OCI-M1 (cell line): ENCODE measurements around the gene DHRS4L2.
"Not testable (repeated sequence)": the region's sequence is repeated elsewhere in the genome, so short reads cannot be mapped to it uniquely, and the experiment has no call there.

Experiments used
- DNase-seq: peaks from one replicate; lab custom pipeline; 2025; lab: John Stamatoyannopoulos, UW

DHRS4L2 gene

DNA sequence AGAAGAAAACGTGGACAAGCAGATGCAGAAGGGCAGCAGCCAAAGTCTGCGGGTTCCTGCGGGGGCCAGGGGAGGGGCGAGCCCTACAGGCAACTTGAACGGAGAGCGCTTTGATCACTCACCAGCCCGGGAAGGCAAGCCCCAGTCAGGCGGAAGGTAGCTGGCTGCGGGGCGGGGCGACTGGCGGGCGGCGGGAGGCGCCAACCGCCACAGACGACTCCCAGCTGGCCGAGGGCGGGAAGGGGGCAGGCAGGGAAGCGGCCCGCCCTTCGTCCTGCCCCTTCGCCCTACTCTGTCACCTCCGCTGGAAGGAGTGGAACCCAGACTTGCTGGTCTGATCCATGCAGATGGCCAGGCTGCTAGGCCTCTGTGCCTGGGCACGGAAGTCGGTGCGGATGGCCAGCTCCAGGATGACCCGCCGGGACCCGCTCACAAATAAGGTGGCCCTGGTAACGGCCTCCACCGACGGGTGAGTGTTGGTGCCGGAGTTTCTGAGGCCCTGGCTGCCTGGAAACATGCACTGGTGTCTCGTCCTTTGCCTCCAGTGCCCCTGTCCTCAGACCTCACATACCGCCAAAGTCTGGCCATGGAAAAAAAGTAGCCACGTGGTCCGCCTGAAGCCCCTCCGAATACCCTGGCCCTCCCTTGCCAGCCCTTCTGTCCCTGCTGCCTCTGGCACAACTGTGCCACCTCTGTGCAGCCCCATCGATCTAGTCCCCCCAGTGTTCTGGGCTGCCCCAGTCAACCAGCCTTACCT lies at the start of gene DHRS4L2:
Gene DHRS4L2, plus strand, starts transcription at position 323 of the 757 bp plus-strand sequence. Its CDS starts 19 bp downstream, at position 342.
- peak; percentile 90 for DNase-seq

GRCh38 chr14:23939607-23940326 lies 49.0 kb upstream of the DHRS4L2 start:
- DNase-seq, result peak; percentile 49

GRCh38 chr14:23941230-23941629 lies 47.5 kb upstream of the DHRS4L2 start:
- no peak for DNase-seq

- DNase-seq, result no peak
Observed at GRCh38 chr14:23941669-23942068, 47.1 kb upstream of the DHRS4L2 start.

DNA sequence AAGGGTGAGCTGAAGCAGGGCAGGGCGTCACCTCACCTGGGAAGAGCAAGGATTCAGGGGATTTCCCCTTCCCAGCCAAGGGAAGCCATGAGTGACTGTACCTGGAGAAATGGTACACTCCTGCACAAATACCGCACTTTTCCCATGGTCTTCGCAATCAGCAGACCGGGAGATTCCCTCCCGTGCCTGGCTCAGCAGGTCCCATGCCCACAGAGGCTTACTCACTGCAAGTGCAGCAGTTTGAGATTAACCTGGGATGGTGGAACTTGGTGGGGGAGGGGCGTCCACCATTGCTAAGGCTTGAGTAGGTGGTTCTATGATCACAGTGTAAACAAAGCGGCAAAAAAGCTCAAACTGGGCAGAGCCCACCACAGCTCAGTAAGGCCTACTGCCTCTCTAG lies 46.1 kb upstream of the DHRS4L2 start:
- DNase-seq, result no peak

DNA sequence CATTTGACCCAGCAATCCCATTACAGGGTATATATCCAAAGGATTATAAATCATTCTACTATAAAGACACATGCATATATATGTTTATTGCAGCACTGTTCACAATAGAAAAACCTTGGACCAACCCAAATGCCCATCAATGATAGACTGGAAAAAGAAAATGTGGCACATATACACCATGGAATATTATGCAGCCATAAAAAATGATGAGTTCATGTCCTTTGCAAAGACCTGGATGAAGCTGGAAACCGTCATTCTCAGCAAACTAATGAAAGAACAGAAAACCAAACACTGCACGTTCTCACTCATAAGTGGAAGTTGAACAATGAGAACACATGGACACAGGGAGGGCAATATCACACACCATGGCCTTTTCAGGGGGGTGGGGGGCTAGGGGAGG lies 39.7 kb upstream of the DHRS4L2 start:
- DNase-seq, result not testable (repeated sequence)

DNA sequence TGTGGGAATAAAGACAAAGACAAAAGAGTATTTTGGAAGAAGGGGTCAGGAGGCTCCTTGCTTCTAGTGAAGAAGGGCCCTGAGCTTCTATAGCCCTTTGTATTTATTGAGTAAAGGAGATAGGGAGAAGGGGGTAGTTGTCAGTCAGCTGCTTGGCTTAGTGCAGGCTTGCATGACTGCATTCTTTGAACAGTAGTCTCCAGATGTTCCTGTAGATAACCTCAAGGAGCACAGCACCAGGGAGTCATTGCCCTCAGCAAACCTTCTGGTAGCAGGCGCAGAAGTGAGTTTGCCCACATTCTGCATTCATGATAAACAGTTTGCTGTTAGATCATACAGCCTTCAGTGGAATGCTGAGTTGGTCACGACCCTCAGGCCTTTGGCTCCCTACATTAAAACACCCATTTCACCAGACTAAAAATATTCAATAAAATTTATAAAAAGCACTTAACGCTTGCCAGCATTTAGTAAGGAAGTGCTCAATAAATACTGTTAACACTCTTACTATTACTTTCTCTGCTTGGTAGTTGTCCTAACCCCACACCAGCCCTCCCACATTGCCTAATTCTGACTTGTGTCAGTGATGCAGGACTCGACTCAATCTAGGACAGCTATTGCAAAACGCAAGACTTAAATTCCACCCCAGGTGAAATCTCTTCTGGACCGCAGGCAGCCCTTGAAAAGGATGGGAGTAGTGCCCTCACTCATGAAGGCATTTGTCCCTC lies 38.2 kb upstream of the DHRS4L2 start:
- DNase-seq, result no peak

- DNase-seq, result not testable (repeated sequence)
Observed at GRCh38 chr14:23951136-23951466, 37.6 kb upstream of the DHRS4L2 start.

DNA sequence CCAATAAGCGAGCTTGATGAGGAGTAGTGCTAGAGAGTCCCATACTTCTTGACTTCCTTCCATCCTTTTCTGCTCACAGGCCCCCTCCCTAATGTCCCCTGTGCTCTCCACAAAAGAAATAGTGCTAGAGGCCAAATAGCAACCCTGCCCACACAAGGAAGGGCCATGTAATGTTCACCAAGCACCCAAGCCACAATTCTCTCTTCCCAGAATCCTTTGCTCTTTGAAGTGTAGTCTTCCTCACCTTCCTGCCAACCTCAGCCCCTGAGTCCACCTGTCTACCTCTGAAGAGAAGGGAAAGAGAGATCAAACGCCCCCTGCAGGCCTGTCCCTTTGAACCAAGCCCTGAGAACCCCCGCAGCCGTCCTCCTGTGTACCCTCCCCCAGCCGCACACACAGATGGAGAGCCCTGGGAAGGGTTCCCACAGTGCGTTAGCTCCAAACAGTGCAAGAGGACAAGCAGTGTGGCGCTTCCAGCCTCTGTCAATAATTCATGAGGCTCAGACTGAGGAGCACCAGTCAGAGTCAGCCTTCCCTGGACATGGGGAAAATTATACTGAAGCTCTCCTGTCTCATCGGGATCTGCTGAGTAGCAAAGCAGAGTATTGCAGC lies 37.0 kb upstream of the DHRS4L2 start:
- DNase-seq, result no peak

GRCh38 chr14:23953116-23953463 lies 35.6 kb upstream of the DHRS4L2 start:
- not testable (repeated sequence) for DNase-seq

- peak; percentile 81 for DNase-seq
Observed at GRCh38 chr14:23953464-23954278, 35.1 kb upstream of the DHRS4L2 start, which contains the start of gene DHRS4. TSS of gene DHRS4 (plus strand) at chr14:23953770. CDS start at chr14:23953789, 19 bp downstream.

- DNase-seq, result not testable (repeated sequence)
Observed at GRCh38 chr14:23954279-23954614, 34.5 kb upstream of the DHRS4L2 start.

DNA sequence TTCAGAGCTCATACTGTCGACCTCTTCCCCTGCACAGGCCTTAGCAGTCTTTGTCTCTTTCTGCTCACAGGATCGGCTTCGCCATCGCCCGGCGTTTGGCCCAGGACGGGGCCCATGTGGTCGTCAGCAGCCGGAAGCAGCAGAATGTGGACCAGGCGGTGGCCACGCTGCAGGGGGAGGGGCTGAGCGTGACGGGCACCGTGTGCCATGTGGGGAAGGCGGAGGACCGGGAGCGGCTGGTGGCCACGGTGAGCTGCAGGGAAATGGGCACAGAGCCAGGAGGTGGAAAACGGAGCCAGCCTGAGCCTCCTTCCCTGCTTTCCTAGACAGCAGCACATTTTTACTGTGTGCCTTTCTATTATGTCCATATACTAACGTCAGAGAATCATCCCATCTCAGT lies 33.8 kb upstream of the DHRS4L2 start:
- not testable (repeated sequence) for DNase-seq

GRCh38 chr14:23955811-23956210 lies 32.9 kb upstream of the DHRS4L2 start:
- not testable (repeated sequence) for DNase-seq

DNA sequence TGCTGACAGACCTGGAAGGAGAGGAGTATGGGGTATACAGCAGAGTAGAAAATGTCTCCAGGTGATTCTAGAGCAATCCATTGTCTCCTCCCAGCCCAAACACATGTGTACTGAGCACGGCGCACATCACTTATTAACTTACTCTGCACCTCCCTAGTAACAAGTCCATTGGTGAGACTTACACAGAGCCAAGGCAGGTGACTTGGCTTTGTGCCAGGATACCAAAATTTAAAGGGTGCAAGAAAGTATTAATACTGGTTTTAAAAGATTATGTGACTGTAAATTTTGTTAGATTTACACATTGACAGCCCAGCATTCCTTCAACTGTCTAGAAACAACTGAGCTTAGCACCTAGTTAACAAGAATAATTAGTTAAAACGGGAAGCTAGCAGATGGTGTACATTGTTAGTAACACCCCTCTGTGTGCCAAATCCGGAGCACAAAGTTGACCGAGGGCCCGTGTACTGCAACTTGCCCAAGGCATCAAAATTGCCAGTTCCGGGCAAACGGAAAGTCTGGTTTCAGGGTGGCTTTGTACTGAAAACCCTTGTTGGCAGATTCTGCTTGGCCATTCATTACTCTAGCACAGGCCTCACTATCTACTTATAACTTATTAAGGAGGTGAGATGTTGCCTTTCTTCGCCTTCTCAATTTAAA lies 30.7 kb upstream of the DHRS4L2 start:
- DNase-seq, result not testable (repeated sequence)

DNA sequence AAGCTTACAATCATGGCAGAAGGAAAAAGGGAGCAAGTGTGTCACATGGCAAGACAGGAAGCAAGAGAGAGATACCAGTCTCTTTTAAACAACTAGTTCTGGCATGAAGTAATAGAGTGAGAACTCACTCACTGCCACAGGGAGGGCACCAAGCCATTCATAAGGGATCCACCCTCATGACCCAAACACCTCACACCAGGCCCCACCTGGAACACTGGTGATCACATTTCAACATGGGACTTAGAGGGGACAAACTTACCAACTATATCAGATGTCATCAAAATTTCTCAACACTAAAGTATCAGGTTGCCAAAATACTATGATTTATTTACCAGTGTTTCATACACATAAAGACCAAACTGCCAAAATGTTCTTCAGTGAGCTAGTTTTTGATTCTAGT lies 27.8 kb upstream of the DHRS4L2 start:
- DNase-seq, result not testable (repeated sequence)

DNA sequence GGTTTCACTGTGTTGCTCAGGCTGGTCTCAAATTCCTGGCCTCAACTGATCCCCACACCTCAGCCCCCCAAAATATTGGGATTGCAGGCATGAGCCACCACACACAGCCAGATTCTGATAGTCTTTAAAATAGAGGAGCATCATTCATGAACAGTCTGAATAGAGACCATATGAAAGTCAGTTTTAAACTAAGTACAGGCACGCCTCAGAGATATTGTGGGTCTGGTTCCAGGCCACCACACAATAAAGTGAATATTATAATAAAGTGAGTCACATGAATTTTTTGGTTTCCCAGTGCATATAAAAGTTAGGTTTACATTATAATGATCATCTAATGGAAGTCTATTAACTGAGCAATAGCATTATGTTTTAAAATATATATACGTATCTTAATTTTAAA lies 27.0 kb upstream of the DHRS4L2 start:
- not testable (repeated sequence) for DNase-seq

- DNase-seq, result not testable (repeated sequence)
Observed at GRCh38 chr14:23969130-23969480, 19.6 kb upstream of the DHRS4L2 start.

DNA sequence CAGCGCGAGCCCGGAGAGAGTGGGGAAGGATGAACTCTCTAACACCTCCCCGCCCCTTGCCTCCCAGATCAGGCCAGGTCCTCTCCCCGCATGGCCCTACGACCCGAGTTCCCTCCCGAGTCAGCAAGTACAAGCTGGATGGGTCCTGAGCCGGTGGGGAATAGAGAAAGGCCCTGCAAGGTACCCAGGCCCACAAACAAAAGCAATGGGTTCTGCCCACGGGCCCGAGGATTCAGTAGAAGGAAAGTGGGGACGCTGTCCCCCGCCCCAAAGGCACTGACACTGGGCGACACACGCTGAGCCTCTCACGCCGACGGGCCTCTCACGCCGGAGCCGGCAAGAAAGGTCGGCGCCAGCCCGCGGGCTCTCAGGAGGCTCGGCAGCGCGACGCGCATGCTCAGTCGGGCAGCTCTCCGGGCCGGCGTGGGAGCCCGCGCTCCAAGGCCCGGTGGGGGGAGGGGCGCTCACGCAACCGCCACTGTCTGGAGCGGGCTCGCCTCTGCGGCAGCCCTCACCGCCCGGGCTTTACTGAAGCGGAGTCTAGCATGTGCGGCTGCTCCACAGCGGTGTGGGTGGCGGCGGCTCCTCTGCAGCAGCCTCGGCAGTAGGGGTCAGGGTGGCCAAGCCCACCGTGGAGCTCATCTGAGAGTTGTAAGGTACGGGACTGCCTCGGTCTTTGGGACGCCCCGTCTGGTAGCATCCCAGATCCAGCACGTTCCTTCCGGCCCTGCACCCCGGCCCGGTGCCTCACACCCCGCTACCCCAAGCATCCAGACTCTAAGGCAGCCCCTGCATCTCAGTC lies 19.0 kb upstream of the DHRS4L2 start:
- not testable (repeated sequence) for DNase-seq

DNA sequence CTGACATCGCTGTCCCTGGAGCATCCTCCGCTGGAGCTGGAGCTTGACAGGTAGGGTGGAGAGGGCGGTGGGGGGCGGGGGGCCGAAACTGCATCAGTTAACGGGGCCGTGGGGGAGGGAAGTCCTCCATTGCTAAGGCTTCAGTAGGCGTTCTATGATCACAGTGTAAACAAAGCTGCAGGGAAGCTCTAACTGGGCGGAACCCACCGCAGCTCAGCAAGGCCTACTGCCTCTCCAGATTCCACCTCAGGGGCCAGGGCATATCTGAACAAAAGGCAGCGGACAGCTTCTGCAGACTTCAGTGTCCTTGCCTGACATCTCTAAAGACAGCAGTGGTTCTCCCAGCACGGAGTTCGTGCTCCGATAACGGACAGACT lies 18.5 kb upstream of the DHRS4L2 start:
- not testable (repeated sequence) for DNase-seq
